HCT116 (cell line): ENCODE measurements around the gene GMPR2. TPM values are rescaled to one million over a fixed set of nuclear protein-coding genes. Genes with fewer than 3 reads are reported as not detected.

Source experiments
- ATAC-seq: fragments of 200-7000 bp; cut with Tn5 transposase; 2 replicates; pipeline ENCODE4 v1.9.1; 2020; ENCODE audit warnings: mild to moderate bottlenecking, moderate library complexity
- BruUV-seq: library from RNA; stranded (reverse); fragments of 400-500 nt; replicated peaks from 2 replicates; lab custom pipeline; 2021; lab: Mats Ljungman, UMichigan
- CTCF ChIA-PET: fragments of 300-600 bp; sonication (Branson Sonifier 250); formaldehyde crosslinking; loops from one replicate; lab custom pipeline; 2021; ENCODE audit warnings: antibody characterized with exemption; lab: Charles Lee
- POLR2A ChIA-PET: fragments of 300-600, 350-600 bp; sonication (Branson Sonifier 250); formaldehyde crosslinking; loops from one replicate; lab custom pipeline; 2021; ENCODE audit warnings: antibody characterized with exemption; lab: Charles Lee
- RAD21 ChIA-PET, 2 experiments: fragments of 300-600 bp; sonication (Branson Sonifier 250); formaldehyde crosslinking; loops; one replicate each; lab custom pipeline; 2023; ENCODE audit warnings: low total read pairs in 2 of 2; ENCODE audit not compliant: uncharacterized antibody in 2 of 2, unreplicated experiment in 2 of 2, low non-redundant PET in 1 of 2; lab: Charles Lee
- DNase-seq: peaks from one replicate; pipeline ENCODE4 v3.0.0-alpha.2; 2010; ENCODE audit warnings: low read depth, low spot score
- H2AFZ ChIP-seq: fragments of 200-600 bp; shearing (Covaris generic), sonication (generic); 2 replicates; pipeline ENCODE4 v1.6.1; 2017; ENCODE audit warnings: low read depth, mixed run types, mixed read lengths, antibody characterized with exemption, low read length; ENCODE audit not compliant: poor library complexity, severe bottlenecking
- H3K27ac ChIP-seq: 2 replicates; pipeline ENCODE4 v1.5.1; 2012; ENCODE audit warnings: low read depth, low read length
- H3K27me3 ChIP-seq: fragments of 200-600 bp; sonication (generic); 2 replicates; pipeline ENCODE4 v1.6.1; 2016; ENCODE audit warnings: mixed run types, low read length, mixed read lengths; ENCODE audit not compliant: insufficient read depth
- H3K36me3 ChIP-seq, 2 experiments: fragments of 200-500 bp in 1 of 2; fragments of 200-600 bp in 1 of 2; sonication (Bioruptor generic) in 1 of 2; sonication (generic) in 1 of 2; 2 replicates each; pipeline versions ENCODE4 v1.5.1 to v1.6.1; 2014 to 2016; ENCODE audit warnings: low read length in 2 of 2, inconsistent platforms in 1 of 2, mixed read lengths in 1 of 2, mixed run types in 1 of 2; ENCODE audit not compliant: insufficient read depth in 2 of 2, control insufficient read depth in 1 of 2
- H3K4me1 ChIP-seq, 2 experiments: fragments of 200-600 bp in 1 of 2; sonication (generic) in 1 of 2; 2 replicates each; pipeline versions ENCODE4 v1.5.1 to v1.6.1; 2012 to 2017; ENCODE audit warnings: low read length in 2 of 2, inconsistent platforms in 1 of 2, mild to moderate bottlenecking in 1 of 2, mixed read lengths in 1 of 2, mixed run types in 1 of 2, moderate library complexity in 1 of 2; ENCODE audit not compliant: insufficient read depth in 2 of 2, control insufficient read depth in 1 of 2
- H3K4me2 ChIP-seq: fragments of 200-600 bp; sonication (generic); 2 replicates; pipeline ENCODE4 v1.6.1; 2017; ENCODE audit warnings: mixed run types, low read length, mixed read lengths
- H3K4me3 ChIP-seq, 2 experiments: fragments of 200-600 bp in 1 of 2; sonication (generic) in 1 of 2; replicated peaks in 1 of 2; 2 replicates each; pipeline ENCODE4 v1.5.1; 2011 to 2016; ENCODE audit warnings: low read length in 2 of 2, control low read depth in 1 of 2, low read depth in 1 of 2, mild to moderate bottlenecking in 1 of 2, mixed read lengths in 1 of 2, mixed run types in 1 of 2
- H3K79me2 ChIP-seq: fragments of 200-600 bp; sonication (generic); 2 replicates; pipeline ENCODE4 v1.6.1; 2017; ENCODE audit warnings: mild to moderate bottlenecking, mixed run types, low read length, moderate library complexity, mixed read lengths; ENCODE audit not compliant: insufficient read depth
- H3K9ac ChIP-seq: fragments of 200-600 bp; sonication (generic); 2 replicates; pipeline ENCODE4 v1.6.1; 2016; ENCODE audit warnings: low read length, mixed read lengths
- H3K9me2 ChIP-seq: fragments of 200-600 bp; sonication (generic), shearing (Covaris generic); 2 replicates; pipeline ENCODE4 v1.6.1; 2017; ENCODE audit warnings: mixed run types, mild to moderate bottlenecking, moderate library complexity; ENCODE audit not compliant: insufficient read depth
- H3K9me3 ChIP-seq, 2 experiments: fragments of 200-500 bp in 1 of 2; fragments of 200-600 bp in 1 of 2; sonication (Bioruptor generic) in 1 of 2; sonication (generic) in 1 of 2; 2 replicates each; pipeline ENCODE4 v1.6.1; 2014 to 2017; ENCODE audit warnings: low read length in 2 of 2, mixed read lengths in 2 of 2, inconsistent platforms in 1 of 2, low read depth in 1 of 2, mild to moderate bottlenecking in 1 of 2, mixed run types in 1 of 2, moderate library complexity in 1 of 2; ENCODE audit not compliant: control insufficient read depth in 1 of 2, insufficient read depth in 1 of 2
- H4K20me1 ChIP-seq: fragments of 200-600 bp; sonication (generic), shearing (Covaris generic); 2 replicates; pipeline ENCODE4 v1.6.1; 2017; ENCODE audit warnings: mixed run types, mild to moderate bottlenecking, moderate library complexity; ENCODE audit not compliant: insufficient read depth
- ATF3 ChIP-seq: IDR thresholded peaks from 2 replicates; pipeline ENCODE4 v1.6.1; 2012
- EZH2phosphoT487 ChIP-seq: fragments of 200-600 bp; IDR thresholded peaks from 2 replicates; pipeline ENCODE4 v1.6.1; 2018; ENCODE audit warnings: antibody characterized with exemption, borderline replicate concordance
- MAX ChIP-seq: IDR thresholded peaks from 2 replicates; pipeline ENCODE4 v1.6.1; 2012
- POLR2A ChIP-seq: IDR thresholded peaks from 2 replicates; pipeline ENCODE4 v1.7.0; 2011; ENCODE audit warnings: borderline replicate concordance; ENCODE audit not compliant: insufficient read depth, insufficient read length; ENCODE audit errors: extremely low read depth
- TCF7L2 ChIP-seq: IDR thresholded peaks from 2 replicates; pipeline ENCODE4 v1.7.0; 2011; ENCODE audit warnings: borderline replicate concordance, inconsistent platforms; ENCODE audit not compliant: insufficient read depth, insufficient read length; ENCODE audit errors: extremely low read depth
- YY1 ChIP-seq: IDR thresholded peaks from 2 replicates; pipeline ENCODE4 v1.6.1; 2011; ENCODE audit warnings: low read length, low read depth, moderate library complexity, mild to moderate bottlenecking; ENCODE audit not compliant: insufficient replicate concordance; ENCODE audit errors: extremely low read depth
- ZFX ChIP-seq: fragments of 450-650 bp; IDR thresholded peaks from 2 replicates; pipeline ENCODE4 v1.6.1; 2017
- intact Hi-C: fragments of 100-400 bp; cut with micrococcal nuclease; formaldehyde crosslinking; loops from 2 replicates; pipeline ENCODE4 v1.10.0; 2022
- total RNA-seq: library from RNA; stranded (reverse); gene quantifications from one replicate; pipeline ENCODE4 v1.2.1, GENCODE V29; 2021; ENCODE audit not compliant: unreplicated experiment

GMPR2 gene
- total RNA-seq, 1 experiment from 2014 or later, result 66.9 TPM

- Histone ChIP-seq H3K4me2 (peak overlapping the region; percentile 89), H3K9ac (peak overlapping the region; percentile 94), H3K27ac (peak overlapping the region; percentile 94), H3K79me2 (peaks cover 66% of the 10 kb centered on the region), H2AFZ (no peak overlapping the region), H3K27me3 (no peaks in the 10 kb centered on the region), H3K4me1 (peaks cover 14 to 30% of the 10 kb centered on the region in 2 experiments), H4K20me1 (no peaks in the 10 kb centered on the region), H3K9me3 (no peaks in the 10 kb centered on the region), H3K9me2 (no peaks in the 10 kb centered on the region), H3K36me3 (peaks cover 29 to 32% of the 10 kb centered on the region in 2 experiments; a peak in 3 of 4 replicates), H3K4me3 (peak overlapping the region; percentile 96 to 100)
- ATAC-seq (no peak), DNase-seq (no peak)
- ChIA-PET RAD21 (no interaction called here), POLR2A (interaction anchor here (2.0 kb wide), 1 partner anchor 9 kb away, joined by 11 read pairs; the partner anchor contains the start of gene TINF2), CTCF (interaction anchor here (2.1 kb wide), 1 partner anchor 9 kb away, joined by 10 read pairs; the partner anchor contains the start of gene TINF2)
- TF ChIP-seq MAX (no peak), EZH2phosphoT487 (no peak), YY1 (no peak), ZFX (no peak), POLR2A (no peak), TCF7L2 (no peak)
- BruUV-seq, result no TSS peak
- intact Hi-C loops, result loop anchor here (2.0 kb wide), 1 partner anchor 17 kb away; the partner anchor contains the start of gene MDP1
These were observed 773 bp downstream of the GMPR2 start for GRCh38 chr14:24233538-24233866.

GRCh38 chr14:24234095-24235005 is 1.6 kb downstream of the GMPR2 start:
- Histone ChIP-seq H4K20me1 (no peaks in the 10 kb centered on the region), H3K9ac (no peak overlapping the region), H3K27me3 (no peaks in the 10 kb centered on the region), H3K27ac (no peak overlapping the region), H3K4me2 (peak overlapping the region; percentile 89; the same call in 1 of the 2 replicates), H3K9me2 (no peaks in the 10 kb centered on the region), H3K36me3 (peaks cover 33 to 41% of the 10 kb centered on the region in 2 experiments; a peak in 3 of 4 replicates), H3K4me1 (peaks cover 14 to 32% of the 10 kb centered on the region in 2 experiments), H3K9me3 (no peaks in the 10 kb centered on the region), H2AFZ (no peak overlapping the region), H3K4me3 (no peak overlapping the region), H3K79me2 (peaks cover 57% of the 10 kb centered on the region)
- no TSS peak for BruUV-seq
- POLR2A ChIA-PET, result interaction anchor here (2.0 kb wide), 1 partner anchor 8 kb away, joined by 11 read pairs; the partner anchor contains the start of gene TINF2
- CTCF ChIA-PET, result interaction anchor here (1.0 to 2.1 kb wide), 2 partner anchors 8 to 125 kb away, joined by 3 to 10 read pairs; partner anchors contain the start of gene TINF2
- intact Hi-C loops, result no loop called here
- ATAC-seq (no peak), DNase-seq (no peak)
- RAD21 ChIA-PET, result no interaction called here
- TF ChIP-seq POLR2A, result no peak
- TF ChIP-seq ATF3, result no peak
